H1 (cell line): Measurements from ENCODE around the gene EXT2.

ENCODE experiments used
- ATF3 ChIP-seq: IDR thresholded peaks from 2 replicates; pipeline ENCODE4 v1.6.1; 2011; ENCODE audit warnings: low read depth, mild to moderate bottlenecking, low read length; ENCODE audit not compliant: insufficient read depth
- BRCA1 ChIP-seq: IDR thresholded peaks from 2 replicates; pipeline ENCODE4 v1.6.1; 2012; ENCODE audit warnings: low read depth, low read length, improper control_type of control experiment
- CTCF ChIP-seq, 3 experiments: IDR thresholded peaks; 1 replicate in 2 of 3; 2 replicates in 1 of 3; pipeline versions ENCODE4 v1.5.1 to v1.6.1; 2011; ENCODE audit warnings: low read length in 3 of 3, mild to moderate bottlenecking in 3 of 3, inconsistent platforms in 2 of 3, low read depth in 1 of 3, moderate library complexity in 1 of 3; ENCODE audit not compliant: insufficient read depth in 1 of 3; ENCODE audit errors: control extremely low read depth in 1 of 3
- MAX ChIP-seq: IDR thresholded peaks from 2 replicates; pipeline ENCODE4 v1.6.1; 2012; ENCODE audit warnings: inconsistent platforms
- SIX5 ChIP-seq: IDR thresholded peaks from 2 replicates; pipeline ENCODE4 v1.6.1; 2011; ENCODE audit warnings: mild to moderate bottlenecking, low read depth, low read length
- USF2 ChIP-seq: IDR thresholded peaks from 2 replicates; pipeline ENCODE4 v1.6.1; 2011; ENCODE audit warnings: low read length, improper control_type of control experiment

GRCh38 chr11:44256673-44257291 lies 161.3 kb downstream of the EXT2 start:
- no peak for TF ChIP-seq CTCF (IDR thresholded peaks at IDR 0.05; ENCODE audit: control extremely low read depth in 1 of 3, insufficient read depth in 1 of 3, low read depth in 1 of 3, low read length in 3 of 3)
- TF ChIP-seq ATF3: no peak
- no peak for TF ChIP-seq SIX5
- no peak for TF ChIP-seq BRCA1
- TF ChIP-seq MAX: no peak
- no peak for TF ChIP-seq USF2
